GM19328 (cell line): Measurements from ENCODE around the gene PIP5K1C.

Experiments used
- ATAC-seq: cut with Tn5 transposase; IDR thresholded peaks from one replicate; pipeline ENCODE4 v1.9.1; 2021; ENCODE audit warnings: mild to moderate bottlenecking, moderate library complexity; ENCODE audit not compliant: unreplicated experiment

The PIP5K1C gene

GRCh38 chr19:3664879-3665642 is 35.2 kb downstream of the PIP5K1C start:
- no peak for ATAC-seq

GRCh38 chr19:3663838-3664237 is 36.4 kb downstream of the PIP5K1C start:
- ATAC-seq, result no peak

- no peak for ATAC-seq
Measured at GRCh38 chr19:3661284-3662238, 38.7 kb downstream of the PIP5K1C start.

GRCh38 chr19:3660493-3661219 is 39.6 kb downstream of the PIP5K1C start:
- ATAC-seq, result no peak

GRCh38 chr19:3659746-3660112 is 40.5 kb downstream of the PIP5K1C start:
- no peak for ATAC-seq

- ATAC-seq, result no peak
Measured at GRCh38 chr19:3658870-3659745, 41.2 kb downstream of the PIP5K1C start.

- no peak for ATAC-seq
Measured at GRCh38 chr19:3658004-3658869, 42.0 kb downstream of the PIP5K1C start.

GRCh38 chr19:3657395-3657769 is 42.9 kb downstream of the PIP5K1C start:
- ATAC-seq, result no peak

GRCh38 chr19:3656747-3657394 is 43.4 kb downstream of the PIP5K1C start:
- ATAC-seq, result no peak

- ATAC-seq, result no peak
Measured at GRCh38 chr19:3656073-3656746, 44.1 kb downstream of the PIP5K1C start.

- no peak for ATAC-seq
Measured at GRCh38 chr19:3655402-3656072, 44.7 kb downstream of the PIP5K1C start.

- ATAC-seq, result no peak
Measured at GRCh38 chr19:3653865-3654513, 46.3 kb downstream of the PIP5K1C start.

- ATAC-seq, result no peak
Measured at GRCh38 chr19:3653081-3653795, 47.0 kb downstream of the PIP5K1C start.

- no peak for ATAC-seq
Measured at GRCh38 chr19:3652422-3652821, 47.8 kb downstream of the PIP5K1C start.

- ATAC-seq, result no peak
Measured at GRCh38 chr19:3651684-3652083, 48.6 kb downstream of the PIP5K1C start.

- no peak for ATAC-seq
Measured at GRCh38 chr19:3649888-3650287, 50.4 kb downstream of the PIP5K1C start.
